ENCODE results near the gene XPOT. TPM values are rescaled to one million over a fixed set of nuclear protein-coding genes. Genes with fewer than 3 reads are reported as not detected.

The XPOT gene
- total and polyA plus RNA-seq, 2 donors (not counting 1 experiment from before 2014, with no cell fraction given): 92.6 to 205 TPM

- no peaks in the 10 kb centered on the region for H4K20me1 ChIP-seq (ENCODE audit: control insufficient read depth, extremely low read depth, insufficient read depth, low read length)
- no peaks in the 10 kb centered on the region for H3K27me3 ChIP-seq (ENCODE audit: control insufficient read depth, insufficient read depth, low read length)
- peak within 1 kb of the TSS; percentile 1 to 56 (median 39) for H3K4me3 ChIP-seq (replicated peaks in 1 of 4; ENCODE audit: control extremely low read depth in 1 of 4, insufficient read depth in 1 of 4, low read depth in 3 of 4, low read length in 4 of 4)
- H3K36me3 ChIP-seq (ENCODE audit: control insufficient read depth, insufficient read depth, low read length): no peaks in the 10 kb centered on the region
- peak in 1 of 2 donors; percentile 36 for DNase-seq (ENCODE audit: low read depth in 2 of 2)
- no peak within 1 kb of the TSS for H3K27ac ChIP-seq (ENCODE audit: insufficient read depth, low read length)
- H3K79me2 ChIP-seq (ENCODE audit: control insufficient read depth, insufficient read depth, low read length): no peaks in the 10 kb centered on the region
- H2AFZ ChIP-seq (ENCODE audit: low read length): peak within 1 kb of the TSS; percentile 81
- no peak for TF ChIP-seq EZH2 (IDR thresholded peaks at IDR 0.05; ENCODE audit: low read length, missing control alignments)
- no peak for TF ChIP-seq CTCF (conservative IDR thresholded peaks at IDR 0.05 in 1 of 2, IDR thresholded peaks at IDR 0.05 in 1 of 2; ENCODE audit: low read depth in 1 of 2, low read length in 2 of 2)
- H3K9me3 ChIP-seq (ENCODE audit: control insufficient read depth, insufficient read depth, low read depth, low read length): no peaks in the 10 kb centered on the region
- no peak within 1 kb of the TSS for H3K9ac ChIP-seq (ENCODE audit: insufficient read depth, low read length)
- H3K4me2 ChIP-seq (ENCODE audit: extremely low read depth, insufficient read depth, low read length): peak within 1 kb of the TSS; percentile 71
- peaks cover 2% of the 10 kb centered on the region for H3K4me1 ChIP-seq (ENCODE audit: control insufficient read depth, extremely low read depth, insufficient read depth, low read length)
These were observed 13.8 kb upstream of the XPOT start, which contains the start of gene C12orf56 for GRCh38 chr12:64390275-64390851. Gene C12orf56, minus strand, starts transcription at chr12:64390758. Its CDS starts 193 bp downstream, at chr12:64390565.

GRCh38 chr12:64392221-64392620, 12.0 kb upstream of the XPOT start:
- DNase-seq (ENCODE audit: low read depth in 2 of 2): peak; percentile 42 to 69
- Histone ChIP-seq H3K79me2 (ENCODE audit: control insufficient read depth, insufficient read depth, low read length) (no peaks in the 10 kb centered on the region), H2AFZ (ENCODE audit: low read length) (no peak overlapping the region), H3K9ac (ENCODE audit: insufficient read depth, low read length) (no peak overlapping the region), H3K27me3 (ENCODE audit: control insufficient read depth, insufficient read depth, low read length) (no peaks in the 10 kb centered on the region), H3K4me1 (ENCODE audit: control insufficient read depth, extremely low read depth, insufficient read depth, low read length) (no peaks in the 10 kb centered on the region), H3K36me3 (ENCODE audit: control insufficient read depth, insufficient read depth, low read length) (no peaks in the 10 kb centered on the region), H3K27ac (ENCODE audit: insufficient read depth, low read length) (no peak overlapping the region), H3K4me3 (replicated peaks in 1 of 4; ENCODE audit: control extremely low read depth in 1 of 4, insufficient read depth in 1 of 4, low read depth in 3 of 4, low read length in 4 of 4) (no peak overlapping the region), H3K9me3 (ENCODE audit: control insufficient read depth, insufficient read depth, low read depth, low read length) (no peaks in the 10 kb centered on the region), H4K20me1 (ENCODE audit: control insufficient read depth, extremely low read depth, insufficient read depth, low read length) (no peaks in the 10 kb centered on the region), H3K4me2 (ENCODE audit: extremely low read depth, insufficient read depth, low read length) (no peak overlapping the region)
- TF ChIP-seq CTCF (conservative IDR thresholded peaks at IDR 0.05 in 1 of 2, IDR thresholded peaks at IDR 0.05 in 1 of 2; ENCODE audit: low read depth in 1 of 2, low read length in 2 of 2): peak; percentile 30 to 47
- TF ChIP-seq EZH2 (IDR thresholded peaks at IDR 0.05; ENCODE audit: low read length, missing control alignments): no peak

GRCh38 chr12:64395739-64396138, 8.5 kb upstream of the XPOT start:
- no peaks in the 10 kb centered on the region for H3K79me2 ChIP-seq (ENCODE audit: control insufficient read depth, insufficient read depth, low read length)
- no peaks in the 10 kb centered on the region for H3K4me1 ChIP-seq (ENCODE audit: control insufficient read depth, extremely low read depth, insufficient read depth, low read length)
- no peak overlapping the region for H3K9ac ChIP-seq (ENCODE audit: insufficient read depth, low read length)
- H3K4me2 ChIP-seq (ENCODE audit: extremely low read depth, insufficient read depth, low read length): no peak overlapping the region
- no peaks in the 10 kb centered on the region for H3K27me3 ChIP-seq (ENCODE audit: control insufficient read depth, insufficient read depth, low read length)
- TF ChIP-seq EZH2 (IDR thresholded peaks at IDR 0.05; ENCODE audit: low read length, missing control alignments) (no peak), CTCF (conservative IDR thresholded peaks at IDR 0.05 in 1 of 2, IDR thresholded peaks at IDR 0.05 in 1 of 2; ENCODE audit: low read depth in 1 of 2, low read length in 2 of 2) (no peak)
- DNase-seq (ENCODE audit: low read depth in 2 of 2): peak in 1 of 2 donors; percentile 31
- H2AFZ ChIP-seq (ENCODE audit: low read length): no peak overlapping the region
- H3K27ac ChIP-seq (ENCODE audit: insufficient read depth, low read length): no peak overlapping the region
- no peaks in the 10 kb centered on the region for H3K9me3 ChIP-seq (ENCODE audit: control insufficient read depth, insufficient read depth, low read depth, low read length)
- H3K4me3 ChIP-seq (replicated peaks in 1 of 4; ENCODE audit: control extremely low read depth in 1 of 4, insufficient read depth in 1 of 4, low read depth in 3 of 4, low read length in 4 of 4): no peak overlapping the region
- no peaks in the 10 kb centered on the region for H3K36me3 ChIP-seq (ENCODE audit: control insufficient read depth, insufficient read depth, low read length)
- no peaks in the 10 kb centered on the region for H4K20me1 ChIP-seq (ENCODE audit: control insufficient read depth, extremely low read depth, insufficient read depth, low read length)

Data from fibroblast of lung (primary cell).